Uterus (tissue), 4 donors: Measurements from ENCODE around the gene MEIS2. TPM values are rescaled to one million over a fixed set of nuclear protein-coding genes. Genes with fewer than 3 reads are reported as not detected.

Source experiments
- DNase-seq, 2 donors: peaks; one replicate each; pipeline ENCODE4 v3.0.0-alpha.2; 2019 to 2020
- H3K27ac ChIP-seq, 2 donors: fragments of 200-600 bp; sonication (generic); 1 replicate in 1 of 2; 2 replicates in 1 of 2; pipeline ENCODE4 v1.5.1; 2016 to 2018
- H3K27me3 ChIP-seq, 2 donors: fragments of 200-600 bp; sonication (generic); one replicate each; pipeline ENCODE4 v1.5.1; 2018 to 2019; ENCODE audit warnings: control low read depth in 1 of 2
- H3K36me3 ChIP-seq, 2 donors: fragments of 200-600 bp; sonication (generic); one replicate each; pipeline ENCODE4 v1.5.1; 2019; ENCODE audit warnings: control low read depth in 1 of 2
- H3K4me1 ChIP-seq, 2 donors: fragments of 200-600 bp; sonication (generic); one replicate each; pipeline ENCODE4 v1.5.1; 2018 to 2019; ENCODE audit warnings: control low read depth in 1 of 2
- H3K4me3 ChIP-seq, 2 donors: fragments of 200-600 bp; sonication (generic); 1 replicate in 1 of 2; 2 replicates in 1 of 2; pipeline ENCODE4 v1.5.1; 2018 to 2019; ENCODE audit warnings: mild to moderate bottlenecking in 1 of 2
- H3K9me3 ChIP-seq, 2 donors: fragments of 200-600 bp; sonication (generic); one replicate each; pipeline ENCODE4 v1.5.1; 2019; ENCODE audit warnings: control low read depth in 1 of 2
- CTCF ChIP-seq, 4 experiments: fragments of 200-600 bp in 2 of 4; fragments of 450-650 bp in 2 of 4; sonication (generic) in 2 of 4; IDR thresholded peaks; one replicate each; pipeline ENCODE4 v1.5.1; 2016 to 2019; ENCODE audit warnings: antibody characterized with exemption in 4 of 4, mild to moderate bottlenecking in 2 of 4, moderate library complexity in 1 of 4
- POLR2A ChIP-seq, 2 donors: fragments of 450-650 bp; IDR thresholded peaks; one replicate each; pipeline ENCODE4 v1.6.1; 2016; ENCODE audit warnings: antibody characterized with exemption in 2 of 2, mild to moderate bottlenecking in 1 of 2, moderate library complexity in 1 of 2
- intact Hi-C: fragments of 100-400 bp; cut with DNase I; formaldehyde crosslinking; loops from one replicate; pipeline ENCODE4 v1.15.1; 2023; ENCODE audit warnings: low total_unique reads
- total RNA-seq, 4 donors: library from RNA; depleted of rRNA in 3 of 4; stranded (reverse); fragments of >200 nt in 3 of 4; gene quantifications; one replicate each; pipeline versions ENCODE4 v1.1.0 to v1.2.4, GENCODE V29; 2014 to 2023
- donor health status: DM: yes; HTN: yes; CAD: no.

Gene MEIS2
- total RNA-seq, 4 donors from 2014 or later: 84.0 to 184 (median 112) TPM

- no peaks in the 10 kb centered on the region for H3K36me3 ChIP-seq
These were observed 225.4 kb downstream of the MEIS2 start for GRCh38 chr15:36874930-36875329.

GRCh38 chr15:36867436-36867835 is 232.9 kb downstream of the MEIS2 start:
- no peaks in the 10 kb centered on the region for H3K4me1 ChIP-seq
- intact Hi-C loops: no loop called here
- H3K27me3 ChIP-seq: no peaks in the 10 kb centered on the region
- H3K4me3 ChIP-seq: no peak overlapping the region
- H3K9me3 ChIP-seq: no peaks in the 10 kb centered on the region
- no peak overlapping the region for H3K27ac ChIP-seq
- H3K36me3 ChIP-seq: no peaks in the 10 kb centered on the region
- no peak for TF ChIP-seq CTCF (IDR thresholded peaks at IDR 0.05)
- no peak for DNase-seq

More at GRCh38 chr15:36874930-36875329, 225.4 kb downstream of the MEIS2 start:
- H3K4me3 ChIP-seq: no peak overlapping the region
- no peaks in the 10 kb centered on the region for H3K9me3 ChIP-seq
- no peak for DNase-seq
- TF ChIP-seq POLR2A (IDR thresholded peaks at IDR 0.05): no peak
- H3K4me1 ChIP-seq: no peaks in the 10 kb centered on the region
- intact Hi-C loops: no loop called here
- H3K27ac ChIP-seq: no peak overlapping the region
- no peaks in the 10 kb centered on the region for H3K27me3 ChIP-seq

- TF ChIP-seq POLR2A (IDR thresholded peaks at IDR 0.05) (no peak), CTCF (IDR thresholded peaks at IDR 0.05) (no peak)
- Histone ChIP-seq H3K27ac (no peak overlapping the region), H3K9me3 (no peaks in the 10 kb centered on the region), H3K27me3 (no peaks in the 10 kb centered on the region), H3K4me1 (no peaks in the 10 kb centered on the region), H3K4me3 (no peak overlapping the region), H3K36me3 (no peaks in the 10 kb centered on the region)
- DNase-seq: no peak
- intact Hi-C loops: no loop called here
These were observed 233.5 kb downstream of the MEIS2 start for GRCh38 chr15:36866896-36867295.

- no peaks in the 10 kb centered on the region for H3K9me3 ChIP-seq
- intact Hi-C loops: no loop called here
- H3K4me3 ChIP-seq: no peak overlapping the region
- TF ChIP-seq POLR2A (IDR thresholded peaks at IDR 0.05) (no peak), CTCF (IDR thresholded peaks at IDR 0.05) (no peak)
- no peak overlapping the region for H3K27ac ChIP-seq
- no peaks in the 10 kb centered on the region for H3K27me3 ChIP-seq
- H3K4me1 ChIP-seq: no peaks in the 10 kb centered on the region
- H3K36me3 ChIP-seq: no peaks in the 10 kb centered on the region
- DNase-seq: no peak
These were observed 236.8 kb downstream of the MEIS2 start for GRCh38 chr15:36863570-36863969.

- Histone ChIP-seq H3K9me3 (no peaks in the 10 kb centered on the region), H3K27ac (no peak overlapping the region), H3K4me1 (no peaks in the 10 kb centered on the region), H3K27me3 (no peaks in the 10 kb centered on the region), H3K36me3 (no peaks in the 10 kb centered on the region), H3K4me3 (no peak overlapping the region)
- DNase-seq: no peak
- intact Hi-C loops: no loop called here
- TF ChIP-seq POLR2A (IDR thresholded peaks at IDR 0.05) (no peak), CTCF (IDR thresholded peaks at IDR 0.05) (no peak)
These were observed 239.6 kb downstream of the MEIS2 start for GRCh38 chr15:36860792-36861191.

- Histone ChIP-seq H3K9me3 (no peaks in the 10 kb centered on the region), H3K27me3 (no peaks in the 10 kb centered on the region), H3K4me3 (no peak overlapping the region), H3K36me3 (no peaks in the 10 kb centered on the region), H3K27ac (no peak overlapping the region), H3K4me1 (no peaks in the 10 kb centered on the region)
- intact Hi-C loops: no loop called here
- TF ChIP-seq CTCF (IDR thresholded peaks at IDR 0.05) (no peak), POLR2A (IDR thresholded peaks at IDR 0.05) (no peak)
- DNase-seq: no peak
These were observed 241.9 kb downstream of the MEIS2 start for GRCh38 chr15:36858423-36858822.
